ENCODE measurements around the gene GNB1L. TPM values are rescaled to one million over a fixed set of nuclear protein-coding genes. Genes with fewer than 3 reads are reported as not detected.

The GNB1L gene
- total RNA-seq, 1 experiment from 2014 or later = 10.3 TPM

GRCh38 chr22:19802894-19803735 is 51.6 kb downstream of the GNB1L start:
- TF ChIP-seq EZH2 (IDR thresholded peaks at IDR 0.05; ENCODE audit: low read depth) (no peak), CTCF (conservative IDR thresholded peaks at IDR 0.05) (no peak)
- Histone ChIP-seq H2AFZ (no peak overlapping the region), H3K4me2 (no peak overlapping the region), H3K9me2 (ENCODE audit: insufficient read depth) (no peaks in the 10 kb centered on the region), H3K79me2 (ENCODE audit: low read depth) (no peaks in the 10 kb centered on the region), H3F3A (ENCODE audit: insufficient read depth, low read depth) (peaks cover 27% of the 10 kb centered on the region), H3K9me3 (ENCODE audit: insufficient read depth, low read depth) (no peaks in the 10 kb centered on the region), H3K36me3 (ENCODE audit: low read depth) (no peaks in the 10 kb centered on the region), H3K27ac (no peak overlapping the region), H3K27me3 (ENCODE audit: insufficient read depth, low read depth) (no peaks in the 10 kb centered on the region), H3K4me3 (no peak overlapping the region), H4K20me1 (ENCODE audit: insufficient read depth) (no peaks in the 10 kb centered on the region), H3K4me1 (replicated peaks; ENCODE audit: insufficient read depth) (peaks cover 27% of the 10 kb centered on the region)
- no TSS peak for BruUV-seq (replicated peaks)
- intact Hi-C loops (cut with micrococcal nuclease; ENCODE audit: unreplicated experiment) = no loop called here
- CTCF ChIA-PET = no interaction called here
- no peak for DNase-seq
- POLR2A ChIA-PET (ENCODE audit: unreplicated experiment) = no interaction called here

- Histone ChIP-seq H3K36me3 (ENCODE audit: low read depth) (no peaks in the 10 kb centered on the region), H3K4me3 (no peak overlapping the region), H3F3A (ENCODE audit: insufficient read depth, low read depth) (peaks cover 26% of the 10 kb centered on the region), H3K79me2 (ENCODE audit: low read depth) (no peaks in the 10 kb centered on the region), H3K4me2 (no peak overlapping the region), H4K20me1 (ENCODE audit: insufficient read depth) (no peaks in the 10 kb centered on the region), H3K4me1 (replicated peaks; ENCODE audit: insufficient read depth) (peaks cover 24% of the 10 kb centered on the region), H3K9me2 (ENCODE audit: insufficient read depth) (no peaks in the 10 kb centered on the region), H3K27ac (no peak overlapping the region), H2AFZ (no peak overlapping the region), H3K27me3 (ENCODE audit: insufficient read depth, low read depth) (no peaks in the 10 kb centered on the region), H3K9me3 (ENCODE audit: insufficient read depth, low read depth) (no peaks in the 10 kb centered on the region)
- POLR2A ChIA-PET (ENCODE audit: unreplicated experiment) = no interaction called here
- TF ChIP-seq CTCF (conservative IDR thresholded peaks at IDR 0.05) = no peak
- no peak for TF ChIP-seq EZH2 (IDR thresholded peaks at IDR 0.05; ENCODE audit: low read depth)
- DNase-seq = no peak
- CTCF ChIA-PET = no interaction called here
- BruUV-seq (replicated peaks) = no TSS peak
- intact Hi-C loops (cut with micrococcal nuclease; ENCODE audit: unreplicated experiment) = no loop called here
Measured at GRCh38 chr22:19802001-19802893, 52.4 kb downstream of the GNB1L start.

- H3K36me3 ChIP-seq (ENCODE audit: low read depth) = no peaks in the 10 kb centered on the region
- H3K4me3 ChIP-seq = no peak overlapping the region
- no TSS peak for BruUV-seq (replicated peaks)
- intact Hi-C loops (cut with micrococcal nuclease; ENCODE audit: unreplicated experiment) = no loop called here
- ChIA-PET POLR2A (ENCODE audit: unreplicated experiment) (no interaction called here), CTCF (interaction anchor here (0.6 to 0.7 kb wide), 3 partner anchors 9 to 225 kb away, joined by 3 to 5 read pairs (median 5); no protein-coding TSS in a partner anchor)
- no peaks in the 10 kb centered on the region for H3K79me2 ChIP-seq (ENCODE audit: low read depth)
- no peaks in the 10 kb centered on the region for H4K20me1 ChIP-seq (ENCODE audit: insufficient read depth)
- H3K27me3 ChIP-seq (ENCODE audit: insufficient read depth, low read depth) = no peaks in the 10 kb centered on the region
- TF ChIP-seq EZH2 (IDR thresholded peaks at IDR 0.05; ENCODE audit: low read depth) = no peak
- TF ChIP-seq CTCF (conservative IDR thresholded peaks at IDR 0.05) = 0 out of 2 replicates have a peak, but pooled peaks have one; percentile 8
- H3F3A ChIP-seq (ENCODE audit: insufficient read depth, low read depth) = peaks cover 19% of the 10 kb centered on the region
- H2AFZ ChIP-seq = no peak overlapping the region
- H3K9me2 ChIP-seq (ENCODE audit: insufficient read depth) = no peaks in the 10 kb centered on the region
- DNase-seq = no peak
- H3K4me1 ChIP-seq (replicated peaks; ENCODE audit: insufficient read depth) = peaks cover 16% of the 10 kb centered on the region
- H3K4me2 ChIP-seq = no peak overlapping the region
- no peak overlapping the region for H3K27ac ChIP-seq
- no peaks in the 10 kb centered on the region for H3K9me3 ChIP-seq (ENCODE audit: insufficient read depth, low read depth)
Measured at GRCh38 chr22:19801340-19802000, 53.2 kb downstream of the GNB1L start.
